Activated CD8-positive, alpha-beta T cell treated with anti-CD3 and anti-CD28 coated beads, Interleukin-2, amount 10 ng/mL, durations not matched to agents 7 days and 5 days (primary cell): ENCODE data around the gene NAPA. TPM values are rescaled to one million over a fixed set of nuclear protein-coding genes. Genes with fewer than 3 reads are reported as not detected.

Experiments
- ATAC-seq: fragments of 150-1000 bp; cut with Tn5 transposase; one replicate; pipeline ENCODE4 v1.10.0; 2021; ENCODE audit warnings: moderate library complexity
- CTCF ChIA-PET: fragments of 350-600 bp; sonication (Branson Sonifier 250); formaldehyde crosslinking; loops from one replicate; lab custom pipeline; 2021; ENCODE audit warnings: antibody characterized with exemption; lab: Charles Lee
- POLR2A ChIA-PET: fragments of 350-600 bp; sonication (Branson Sonifier 250); formaldehyde crosslinking; loops from one replicate; lab custom pipeline; 2021; ENCODE audit warnings: antibody characterized with exemption; lab: Charles Lee
- DNase-seq: peaks from one replicate; pipeline ENCODE4 v3.0.0-alpha.2; 2020
- H3K27ac Mint-ChIP-seq: one replicate; pipeline ENCODE4 v1.8.0; 2021; ENCODE audit warnings: mild to moderate bottlenecking, mixed read lengths
- H3K27me3 Mint-ChIP-seq: one replicate; pipeline ENCODE4 v1.8.0; 2021; ENCODE audit warnings: low read depth, mixed read lengths
- H3K36me3 Mint-ChIP-seq: one replicate; pipeline ENCODE4 v1.8.0; 2021; ENCODE audit warnings: low read depth, mixed read lengths
- H3K4me1 Mint-ChIP-seq: one replicate; pipeline ENCODE4 v1.8.0; 2021; ENCODE audit warnings: low read depth, mixed read lengths
- H3K4me3 Mint-ChIP-seq: one replicate; pipeline ENCODE4 v1.8.0; 2021; ENCODE audit warnings: mild to moderate bottlenecking, mixed read lengths
- H3K9me3 Mint-ChIP-seq: one replicate; pipeline ENCODE4 v1.8.0; 2022; ENCODE audit warnings: mixed read lengths; ENCODE audit not compliant: insufficient read depth
- total RNA-seq, 2 experiments: library from RNA; stranded (reverse); gene quantifications; one replicate each; pipeline ENCODE4 v1.2.3, GENCODE V29; 2021

NAPA gene
- total RNA-seq, 2 experiments from 2014 or later: 90.0 to 103 TPM

DNA sequence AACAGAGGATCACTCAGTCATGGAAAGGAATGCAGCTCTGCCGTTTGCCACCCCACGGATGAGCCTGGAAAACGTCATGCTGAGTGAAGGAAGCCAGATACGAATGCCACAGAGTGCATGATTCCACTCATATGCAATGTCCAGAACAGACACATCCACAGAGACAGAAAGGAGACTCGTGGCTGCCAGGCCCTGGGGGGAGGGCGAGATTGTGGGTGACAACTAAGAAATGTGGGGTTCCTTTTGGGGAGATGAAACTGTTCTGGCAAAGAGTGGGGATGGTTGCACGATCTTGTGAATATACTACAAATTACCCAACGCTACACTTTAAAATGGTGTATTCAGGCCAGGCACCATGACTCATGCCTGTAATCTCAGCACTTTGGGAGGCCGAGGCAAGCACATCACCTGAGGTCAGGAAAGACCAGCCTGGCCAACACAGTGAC, 27.2 kb upstream of the NAPA start:
- H3K4me1 Mint-ChIP-seq: peaks cover 24% of the 10 kb centered on the region
- ChIA-PET POLR2A (no interaction called here), CTCF (no interaction called here)
- H3K27ac Mint-ChIP-seq: peak overlapping the region; percentile 62
- no peak overlapping the region for H3K4me3 Mint-ChIP-seq
- H3K9me3 Mint-ChIP-seq: no peaks in the 10 kb centered on the region
- no peaks in the 10 kb centered on the region for H3K36me3 Mint-ChIP-seq
- DNase-seq (no peak), ATAC-seq (no peak)
- peaks cover 9% of the 10 kb centered on the region for H3K27me3 Mint-ChIP-seq

DNA sequence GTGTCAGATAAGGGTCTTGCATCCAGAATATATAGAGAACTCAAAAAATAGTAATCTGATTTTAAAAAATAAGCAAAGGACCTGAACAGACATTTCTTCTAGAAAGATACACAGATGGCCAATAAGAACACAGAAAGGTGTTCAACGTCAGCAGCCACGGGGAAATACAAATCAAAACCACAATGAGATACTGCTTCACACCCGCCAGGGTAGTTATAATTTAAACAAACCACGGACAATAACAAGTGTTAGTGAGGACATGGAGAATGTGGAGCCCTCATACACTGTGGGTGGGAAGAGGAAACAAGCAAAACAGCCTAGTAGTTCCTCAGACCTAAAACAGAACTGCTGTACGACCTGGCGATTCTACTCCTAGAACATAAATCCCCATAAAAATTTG, 26.7 kb upstream of the NAPA start:
- peaks cover 24% of the 10 kb centered on the region for H3K4me1 Mint-ChIP-seq
- H3K27ac Mint-ChIP-seq: peak overlapping the region; percentile 62
- no peaks in the 10 kb centered on the region for H3K36me3 Mint-ChIP-seq
- DNase-seq (peak; percentile 51), ATAC-seq (peak; percentile 70)
- CTCF ChIA-PET: no interaction called here
- POLR2A ChIA-PET: no interaction called here
- H3K4me3 Mint-ChIP-seq: no peak overlapping the region
- no peaks in the 10 kb centered on the region for H3K9me3 Mint-ChIP-seq
- peaks cover 9% of the 10 kb centered on the region for H3K27me3 Mint-ChIP-seq

DNA sequence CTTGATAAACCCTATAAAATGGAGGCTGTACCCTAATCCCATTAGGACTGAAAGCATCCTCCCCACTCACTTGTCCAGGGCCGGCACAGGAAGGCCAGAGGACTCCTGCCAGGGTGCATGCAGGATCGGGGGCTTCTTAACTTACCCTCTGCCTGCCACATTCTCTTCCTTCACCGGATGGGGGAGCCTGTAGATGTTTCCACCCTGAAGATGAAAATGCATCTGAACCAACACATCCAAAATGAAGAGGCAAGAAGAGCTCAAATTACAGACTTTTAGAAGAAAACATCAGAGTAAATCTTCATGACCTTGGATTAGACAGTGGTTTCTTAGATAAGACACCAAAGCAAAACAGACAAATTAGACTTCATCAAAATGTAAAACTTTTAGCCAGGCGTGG, 25.9 kb upstream of the NAPA start:
- Mint-ChIP-seq H3K36me3 (no peaks in the 10 kb centered on the region), H3K27ac (peak overlapping the region; percentile 19), H3K27me3 (peaks cover 6% of the 10 kb centered on the region), H3K4me3 (no peak overlapping the region), H3K4me1 (peaks cover 24% of the 10 kb centered on the region), H3K9me3 (no peaks in the 10 kb centered on the region)
- ATAC-seq (no peak), DNase-seq (no peak)
- ChIA-PET POLR2A (interaction anchor here (0.6 to 0.7 kb wide), 2 partner anchors 25 to 30 kb away, joined by 3 read pairs; no protein-coding TSS in a partner anchor), CTCF (interaction anchor here (1.0 to 1.5 kb wide), 3 partner anchors 13 to 159 kb away, joined by 3 read pairs; partner anchors contain the start of gene KPTN)

DNA sequence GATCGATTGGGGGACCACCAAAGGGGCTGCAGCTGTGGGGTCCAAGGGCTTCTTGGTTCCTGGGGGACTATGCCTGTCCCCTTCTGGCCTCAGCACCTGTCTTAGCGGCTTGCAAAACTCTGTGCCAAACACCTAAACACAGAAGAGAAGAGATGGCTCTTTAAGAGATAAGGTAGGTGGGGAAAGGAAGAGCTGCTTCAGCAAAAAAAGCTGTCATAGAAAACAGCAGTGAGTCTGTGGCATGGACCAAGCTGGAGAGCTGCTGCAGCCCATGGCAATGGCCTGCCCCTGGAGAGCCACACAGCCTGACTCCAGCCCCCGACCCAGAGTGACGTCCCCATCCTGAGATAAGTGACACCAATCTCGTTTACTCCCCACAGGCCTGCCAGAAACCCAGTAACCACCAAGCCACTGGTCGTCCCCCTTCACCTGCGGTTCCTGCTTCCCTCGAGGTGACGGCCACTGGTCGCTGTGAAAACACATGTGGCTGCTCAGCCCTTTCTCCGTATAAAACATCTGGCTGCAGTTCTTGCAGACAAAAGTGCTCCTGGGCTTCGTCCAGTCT, 25.0 kb upstream of the NAPA start:
- ATAC-seq (no peak), DNase-seq (no peak)
- peaks cover 9% of the 10 kb centered on the region for H3K27me3 Mint-ChIP-seq
- no peaks in the 10 kb centered on the region for H3K36me3 Mint-ChIP-seq
- peak overlapping the region; percentile 70 for H3K27ac Mint-ChIP-seq
- no peaks in the 10 kb centered on the region for H3K9me3 Mint-ChIP-seq
- H3K4me1 Mint-ChIP-seq: peaks cover 24% of the 10 kb centered on the region
- ChIA-PET CTCF (interaction anchor here (0.9 to 1.5 kb wide), 3 partner anchors 25 to 160 kb away, joined by 3 read pairs; partner anchors contain the start of genes KPTN and NAPA), POLR2A (no interaction called here)
- no peak overlapping the region for H3K4me3 Mint-ChIP-seq

DNA sequence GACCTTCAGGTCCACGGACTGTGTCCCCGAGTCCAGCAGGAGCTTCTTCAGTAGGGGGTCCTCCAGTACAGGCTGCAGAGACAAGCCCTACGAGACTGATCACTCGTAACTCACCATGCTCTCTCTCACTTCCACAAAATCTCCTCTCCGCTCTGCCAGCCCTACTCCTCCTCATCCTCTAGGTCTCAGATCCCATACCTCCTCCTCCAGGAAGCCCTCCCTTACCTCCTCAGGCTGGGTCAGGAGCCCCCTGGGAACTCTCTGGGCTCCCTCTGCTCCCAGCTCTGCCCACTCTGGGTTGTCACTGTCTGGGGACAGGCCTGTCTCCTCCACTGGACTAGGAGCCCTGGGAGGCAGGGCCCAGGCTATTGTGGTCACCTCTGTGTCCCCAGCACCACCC, 23.9 kb upstream of the NAPA start:
- H3K36me3 Mint-ChIP-seq: no peaks in the 10 kb centered on the region
- ATAC-seq (no peak), DNase-seq (no peak)
- ChIA-PET POLR2A (no interaction called here), CTCF (no interaction called here)
- peaks cover 24% of the 10 kb centered on the region for H3K4me1 Mint-ChIP-seq
- peaks cover 8% of the 10 kb centered on the region for H3K27me3 Mint-ChIP-seq
- H3K27ac Mint-ChIP-seq: no peak overlapping the region
- no peaks in the 10 kb centered on the region for H3K9me3 Mint-ChIP-seq
- no peak overlapping the region for H3K4me3 Mint-ChIP-seq

DNA sequence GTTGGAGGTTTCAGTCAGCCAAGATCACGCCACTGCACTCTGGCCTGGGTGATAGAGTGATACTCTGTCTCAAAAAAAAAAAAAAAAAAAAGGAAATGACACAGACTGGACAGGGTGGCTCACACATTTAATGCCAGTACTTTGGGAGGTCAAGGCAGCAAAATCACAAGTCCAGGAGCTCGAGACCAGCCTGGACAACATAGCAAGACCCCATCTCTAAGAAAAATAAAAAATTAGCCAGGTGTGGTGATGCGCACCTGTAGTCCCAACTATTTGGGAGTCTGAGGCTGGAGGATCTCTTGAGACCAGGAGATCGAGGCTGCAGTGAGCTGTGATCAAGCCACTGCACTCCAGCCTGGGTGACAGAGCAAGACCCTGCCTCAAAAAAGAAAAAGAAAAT, 22.6 kb upstream of the NAPA start:
- H3K9me3 Mint-ChIP-seq: no peaks in the 10 kb centered on the region
- no peak for ATAC-seq
- peaks cover 24% of the 10 kb centered on the region for H3K4me1 Mint-ChIP-seq
- no peak overlapping the region for H3K27ac Mint-ChIP-seq
- ChIA-PET CTCF (no interaction called here), POLR2A (no interaction called here)
- H3K36me3 Mint-ChIP-seq: no peaks in the 10 kb centered on the region
- no peak overlapping the region for H3K4me3 Mint-ChIP-seq
- peaks cover 7% of the 10 kb centered on the region for H3K27me3 Mint-ChIP-seq
- DNase-seq: no peak

DNA sequence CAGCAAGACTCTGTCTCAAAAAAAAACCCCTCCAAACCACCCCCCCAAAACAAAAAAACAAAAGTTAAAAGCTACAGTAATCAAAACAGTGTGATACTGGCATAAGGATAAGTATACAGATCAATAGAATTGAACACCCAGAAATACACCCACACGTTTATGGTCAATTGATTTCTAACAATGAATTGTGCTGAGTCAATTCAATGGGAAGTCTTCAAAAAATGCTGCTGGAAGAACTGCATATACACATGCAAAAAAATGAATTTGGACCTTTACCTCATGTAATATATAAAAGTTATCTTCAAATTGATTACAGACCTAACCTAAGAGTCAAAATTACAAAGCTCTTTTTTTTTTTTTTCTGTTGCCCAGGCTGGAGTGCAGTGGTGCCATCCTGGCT, 19.8 kb upstream of the NAPA start:
- H3K4me1 Mint-ChIP-seq: peaks cover under 1% of the 10 kb centered on the region
- ATAC-seq (no peak), DNase-seq (no peak)
- H3K4me3 Mint-ChIP-seq: no peak overlapping the region
- CTCF ChIA-PET: interaction anchor here (1.0 to 1.2 kb wide), 2 partner anchors 16 to 98 kb away, joined by 3 read pairs; no protein-coding TSS in a partner anchor
- H3K36me3 Mint-ChIP-seq: no peaks in the 10 kb centered on the region
- peaks cover 9% of the 10 kb centered on the region for H3K27me3 Mint-ChIP-seq
- H3K27ac Mint-ChIP-seq: no peak overlapping the region
- H3K9me3 Mint-ChIP-seq: no peaks in the 10 kb centered on the region
- POLR2A ChIA-PET: interaction anchor here (0.7 to 1.4 kb wide), 2 partner anchors 10 to 12 kb away, joined by 3 read pairs; no protein-coding TSS in a partner anchor

DNA sequence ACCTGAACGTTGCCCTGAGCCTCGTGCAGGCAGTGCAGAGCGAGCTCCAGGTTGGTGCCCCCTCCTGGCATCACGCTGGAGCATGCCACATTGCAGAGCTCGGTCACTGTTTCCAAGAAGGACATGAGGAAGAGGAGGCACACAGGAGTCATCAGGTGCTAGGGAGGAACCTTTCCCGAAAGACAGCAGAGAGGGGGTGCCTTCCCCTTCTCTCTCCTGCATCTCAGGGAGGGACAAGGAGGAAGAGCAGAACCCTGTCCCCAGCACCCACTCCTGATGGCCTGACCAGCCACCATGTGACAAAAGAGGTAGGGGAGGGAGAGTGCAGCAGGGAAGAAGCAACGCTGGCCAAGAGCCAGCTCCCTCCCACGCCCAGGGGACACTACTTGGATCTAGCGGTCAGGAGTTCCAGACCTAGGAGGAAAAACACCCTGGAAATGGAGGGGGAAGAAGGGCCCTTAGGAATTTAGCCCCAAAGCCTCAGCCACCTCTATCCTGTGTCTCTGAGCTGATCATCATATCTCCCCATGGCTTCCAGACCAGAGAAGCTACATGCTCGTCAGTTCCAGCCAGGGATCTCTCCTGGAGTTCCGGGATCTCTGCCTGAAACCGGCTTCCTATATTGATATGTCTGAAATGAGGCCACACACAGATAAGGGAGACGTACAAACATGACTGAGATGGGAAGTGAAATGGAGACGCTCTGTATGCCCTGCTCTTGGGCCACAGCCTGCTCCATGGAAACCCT, 17.0 kb upstream of the NAPA start:
- DNase-seq (no peak), ATAC-seq (no peak)
- Mint-ChIP-seq H3K9me3 (no peaks in the 10 kb centered on the region), H3K4me1 (no peaks in the 10 kb centered on the region), H3K27me3 (peaks cover 9% of the 10 kb centered on the region), H3K36me3 (no peaks in the 10 kb centered on the region), H3K27ac (no peak overlapping the region), H3K4me3 (no peak overlapping the region)
- CTCF ChIA-PET: interaction anchor here (0.6 to 1.5 kb wide), 3 partner anchors 27 to 95 kb away, joined by 3 to 4 read pairs (median 3); partner anchors contain the start of gene KPTN
- POLR2A ChIA-PET: interaction anchor here (1.1 kb wide), 1 partner anchor 168 kb away, joined by 3 read pairs; no protein-coding TSS in a partner anchor

DNA sequence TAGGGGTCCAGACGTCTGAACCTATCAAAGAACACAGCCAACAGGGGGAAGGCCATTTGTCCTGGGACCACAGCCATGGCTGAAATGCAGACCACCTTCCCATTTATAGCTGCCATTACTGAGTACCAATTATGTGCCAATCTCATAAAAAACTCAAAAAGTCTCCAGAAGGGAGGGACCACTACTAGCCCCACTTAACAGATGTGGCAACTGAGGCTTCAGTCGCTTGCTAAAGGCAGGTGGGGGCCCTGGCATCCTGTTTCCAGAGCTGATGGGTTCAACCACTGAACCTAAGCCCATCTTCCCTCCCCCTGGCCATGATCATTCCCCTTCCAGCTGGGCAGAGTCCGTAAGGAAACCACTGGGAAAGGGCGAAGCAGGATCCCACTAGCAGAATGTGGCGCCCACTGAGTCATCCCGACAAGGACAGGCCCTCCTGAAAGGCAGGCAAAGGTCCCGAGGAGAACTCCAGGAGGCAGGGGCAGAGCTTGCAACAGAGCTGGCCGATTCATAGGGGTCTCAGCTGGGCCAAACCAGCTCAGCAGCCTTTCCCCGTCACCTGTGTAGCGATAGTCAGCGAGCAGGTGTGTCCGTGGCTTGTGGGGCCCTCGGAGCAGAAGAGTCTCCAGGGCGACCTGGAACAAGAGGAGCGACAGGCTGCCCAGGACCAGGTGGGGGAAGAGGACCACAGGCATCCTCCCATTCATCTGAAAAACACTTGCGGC, 14.3 kb upstream of the NAPA start:
- ATAC-seq (no peak), DNase-seq (no peak)
- POLR2A ChIA-PET: interaction anchor here (0.5 kb wide), 1 partner anchor 1863 kb away, joined by 3 read pairs; no protein-coding TSS in a partner anchor
- H3K27ac Mint-ChIP-seq: no peak overlapping the region
- no peaks in the 10 kb centered on the region for H3K36me3 Mint-ChIP-seq
- H3K4me3 Mint-ChIP-seq: no peak overlapping the region
- no peaks in the 10 kb centered on the region for H3K4me1 Mint-ChIP-seq
- H3K9me3 Mint-ChIP-seq: no peaks in the 10 kb centered on the region
- CTCF ChIA-PET: interaction anchor here (0.8 kb wide), 1 partner anchor 178 kb away, joined by 3 read pairs; no protein-coding TSS in a partner anchor
- H3K27me3 Mint-ChIP-seq: peaks cover 8% of the 10 kb centered on the region

DNA sequence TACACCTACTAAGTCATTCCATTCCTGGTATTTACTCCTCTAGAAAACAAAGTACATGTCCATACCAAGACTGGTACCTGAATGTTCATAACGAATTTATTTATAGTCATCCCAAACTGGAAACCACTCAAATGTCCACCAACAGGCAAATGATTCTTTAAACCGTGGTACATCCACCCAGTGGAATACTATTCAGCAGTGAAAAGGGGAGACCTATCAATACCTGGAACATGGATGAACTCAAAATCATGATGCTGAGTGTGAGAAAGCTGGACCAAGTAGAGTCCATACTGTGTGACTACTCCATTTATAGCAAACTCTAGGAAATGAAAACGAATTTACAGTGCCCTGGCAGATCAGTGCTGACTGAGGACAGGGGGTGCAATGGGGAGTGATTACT, 11.9 kb upstream of the NAPA start:
- no peak overlapping the region for H3K27ac Mint-ChIP-seq
- no peak overlapping the region for H3K4me3 Mint-ChIP-seq
- ChIA-PET CTCF (no interaction called here), POLR2A (no interaction called here)
- no peak for DNase-seq
- H3K4me1 Mint-ChIP-seq: peaks cover 8% of the 10 kb centered on the region
- no peak for ATAC-seq
- H3K36me3 Mint-ChIP-seq: no peaks in the 10 kb centered on the region
- H3K27me3 Mint-ChIP-seq: peaks cover 11% of the 10 kb centered on the region
- H3K9me3 Mint-ChIP-seq: no peaks in the 10 kb centered on the region

DNA sequence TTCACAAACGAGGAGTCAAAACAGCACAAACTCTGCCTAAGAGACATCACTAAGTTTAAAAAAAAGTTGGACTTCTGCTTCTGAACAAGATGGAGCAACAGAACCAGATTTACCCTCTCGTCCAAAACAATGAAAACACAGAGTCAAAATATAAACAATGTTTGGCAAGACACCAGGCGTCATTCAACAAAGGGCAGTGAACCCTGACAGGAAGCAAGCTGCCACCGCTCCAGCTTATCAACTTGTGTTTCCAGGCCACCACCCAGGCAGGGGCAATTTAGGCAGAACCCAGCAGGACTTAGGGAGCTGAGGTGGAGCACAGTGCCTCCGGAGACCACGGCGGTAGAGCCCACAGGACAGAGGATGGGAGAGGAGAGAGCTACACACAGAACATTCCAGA, 8.6 kb upstream of the NAPA start:
- Mint-ChIP-seq H3K4me1 (peaks cover 35% of the 10 kb centered on the region), H3K27me3 (peaks cover 31% of the 10 kb centered on the region), H3K36me3 (no peaks in the 10 kb centered on the region), H3K9me3 (no peaks in the 10 kb centered on the region), H3K27ac (no peak overlapping the region), H3K4me3 (no peak overlapping the region)
- DNase-seq (no peak), ATAC-seq (no peak)
- ChIA-PET POLR2A (interaction anchor here (0.6 to 1.4 kb wide), 5 partner anchors 8 to 174 kb away, joined by 3 read pairs; partner anchors contain the start of gene DHX34), CTCF (interaction anchor here (1.1 kb wide), 1 partner anchor 346 kb away, joined by 3 read pairs; no protein-coding TSS in a partner anchor)
